Lung (tissue), 12 donors: ENCODE measurements around the gene CD300LF. TPM values are rescaled to one million over a fixed set of nuclear protein-coding genes. Genes with fewer than 3 reads are reported as not detected.

Experiments
- ATAC-seq: fragments of 200-7000 bp; cut with Tn5 transposase; one replicate; pipeline ENCODE4 v1.9.1; 2020; ENCODE audit warnings: moderate number of reproducible peaks; ENCODE audit not compliant: insufficient read depth, low FRiP score
- DNase-seq, 3 donors: peaks; one replicate each; pipeline ENCODE4 v3.0.0-alpha.2; 2013 to 2017
- H3K27ac ChIP-seq, 2 donors: one replicate each; pipeline ENCODE4 v1.5.1; 2013; ENCODE audit warnings: mild to moderate bottlenecking in 2 of 2, moderate library complexity in 2 of 2, control low read depth in 1 of 2, inconsistent platforms in 1 of 2, low read depth in 1 of 2, low read length in 1 of 2
- H3K27me3 ChIP-seq, 3 donors: one replicate each; pipeline ENCODE4 v1.5.1; 2013; ENCODE audit warnings: low read length in 2 of 3; ENCODE audit not compliant: control insufficient read depth in 3 of 3, insufficient read depth in 3 of 3
- H3K36me3 ChIP-seq, 4 donors: one replicate each; pipeline ENCODE4 v1.5.1; 2013; ENCODE audit warnings: low read length in 4 of 4, mild to moderate bottlenecking in 1 of 4, moderate library complexity in 1 of 4; ENCODE audit not compliant: control insufficient read depth in 4 of 4, insufficient read depth in 4 of 4
- H3K4me1 ChIP-seq, 5 donors: one replicate each; pipeline ENCODE4 v1.5.1; 2013; ENCODE audit warnings: low read length in 5 of 5, mild to moderate bottlenecking in 2 of 5, moderate library complexity in 1 of 5; ENCODE audit not compliant: control insufficient read depth in 5 of 5, insufficient read depth in 5 of 5
- H3K4me3 ChIP-seq: one replicate; pipeline ENCODE4 v1.5.1; 2013; ENCODE audit warnings: mild to moderate bottlenecking, control low read depth, moderate library complexity
- H3K9ac ChIP-seq, 2 donors: one replicate each; pipeline ENCODE4 v1.5.1; 2013; ENCODE audit warnings: low read length in 2 of 2, control low read depth in 1 of 2; ENCODE audit not compliant: insufficient read depth in 1 of 2
- H3K9me3 ChIP-seq, 4 donors: one replicate each; pipeline ENCODE4 v1.5.1; 2013; ENCODE audit warnings: low read length in 3 of 4, mild to moderate bottlenecking in 1 of 4, moderate library complexity in 1 of 4; ENCODE audit not compliant: control insufficient read depth in 4 of 4, insufficient read depth in 3 of 4
- WGBS, 2 donors: extraction: QIAGEN DNeasy Blood & Tissue Kit; methylation state at CpG; one replicate each; pipeline ENCODE4 v1.1.7; 2013; 5-methylcytosine and 5-hydroxymethylcytosine counted together
- polyA plus RNA-seq, 2 donors: library from polyadenylated mRNA; stranded (reverse); fragments of 200-250 nt; gene quantifications; one replicate each; pipeline ENCODE4 v1.2.1, GENCODE V29; 2013
- total RNA-seq, 2 donors: library from RNA; depleted of rRNA in 1 of 2; stranded (reverse); fragments of >200 nt in 1 of 2; gene quantifications; one replicate each; pipeline ENCODE4 v1.2.1, GENCODE V29; 2014 to 2021
- TF ChIP-seq, protein P1 (sequence below): IDR thresholded peaks from 2 replicates; pipeline ENCODE4 v1.5.1; 2012; ENCODE audit warnings: mild to moderate bottlenecking; ENCODE audit errors: control extremely low read depth, extremely low read depth
- donor health status: control.
- donor health status: control.
- donor health status: Bipolar disorder and iron deficiency.
- donor health status: healthy.
- donor health status: DM: yes; HTN: yes; CAD: no.

Gene CD300LF
- total and polyA plus RNA-seq, 4 donors = 8.6 to 35.1 (median 26.2) TPM

DNA sequence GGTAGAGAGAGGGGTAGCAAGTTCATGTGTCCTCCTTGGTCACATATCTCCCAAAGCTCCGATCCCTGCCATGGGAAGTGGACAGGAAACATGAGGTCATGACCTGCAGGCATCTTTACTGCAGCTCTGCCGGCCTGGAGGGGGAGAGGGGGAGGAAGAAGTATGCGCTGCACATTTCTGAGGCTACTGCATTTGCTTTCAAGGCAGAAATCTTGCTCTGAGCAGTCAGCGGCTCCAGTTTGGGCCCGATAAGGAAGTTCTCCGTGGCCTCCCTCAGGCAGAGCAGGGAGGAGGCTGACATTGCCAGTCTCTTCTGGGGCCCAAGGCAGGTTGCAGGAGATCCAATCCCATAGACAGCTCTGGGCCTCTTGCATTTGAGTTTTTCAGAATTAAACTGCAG, 34.2 kb upstream of the CD300LF start:
- no peak overlapping the region for H3K9ac ChIP-seq
- peaks cover 0 to 55% (median 30%) of the 10 kb centered on the region in 5 donors for H3K4me1 ChIP-seq
- ATAC-seq (no peak), DNase-seq (peak in 1 of 3 donors; percentile 43)
- H3K9me3 ChIP-seq = no peaks in the 10 kb centered on the region
- WGBS, 2 donors = 16 to 17% methylated on average over 6 of the region's 6 CpGs
- no peaks in the 10 kb centered on the region for H3K27me3 ChIP-seq
- H3K36me3 ChIP-seq = no peaks in the 10 kb centered on the region
- H3K4me3 ChIP-seq = no peak overlapping the region
- TF ChIP-seq, protein P1, sequence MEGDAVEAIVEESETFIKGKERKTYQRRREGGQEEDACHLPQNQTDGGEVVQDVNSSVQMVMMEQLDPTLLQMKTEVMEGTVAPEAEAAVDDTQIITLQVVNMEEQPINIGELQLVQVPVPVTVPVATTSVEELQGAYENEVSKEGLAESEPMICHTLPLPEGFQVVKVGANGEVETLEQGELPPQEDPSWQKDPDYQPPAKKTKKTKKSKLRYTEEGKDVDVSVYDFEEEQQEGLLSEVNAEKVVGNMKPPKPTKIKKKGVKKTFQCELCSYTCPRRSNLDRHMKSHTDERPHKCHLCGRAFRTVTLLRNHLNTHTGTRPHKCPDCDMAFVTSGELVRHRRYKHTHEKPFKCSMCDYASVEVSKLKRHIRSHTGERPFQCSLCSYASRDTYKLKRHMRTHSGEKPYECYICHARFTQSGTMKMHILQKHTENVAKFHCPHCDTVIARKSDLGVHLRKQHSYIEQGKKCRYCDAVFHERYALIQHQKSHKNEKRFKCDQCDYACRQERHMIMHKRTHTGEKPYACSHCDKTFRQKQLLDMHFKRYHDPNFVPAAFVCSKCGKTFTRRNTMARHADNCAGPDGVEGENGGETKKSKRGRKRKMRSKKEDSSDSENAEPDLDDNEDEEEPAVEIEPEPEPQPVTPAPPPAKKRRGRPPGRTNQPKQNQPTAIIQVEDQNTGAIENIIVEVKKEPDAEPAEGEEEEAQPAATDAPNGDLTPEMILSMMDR = no peak
- H3K27ac ChIP-seq = peak overlapping the region in 1 of 2 donors; percentile 64

DNA sequence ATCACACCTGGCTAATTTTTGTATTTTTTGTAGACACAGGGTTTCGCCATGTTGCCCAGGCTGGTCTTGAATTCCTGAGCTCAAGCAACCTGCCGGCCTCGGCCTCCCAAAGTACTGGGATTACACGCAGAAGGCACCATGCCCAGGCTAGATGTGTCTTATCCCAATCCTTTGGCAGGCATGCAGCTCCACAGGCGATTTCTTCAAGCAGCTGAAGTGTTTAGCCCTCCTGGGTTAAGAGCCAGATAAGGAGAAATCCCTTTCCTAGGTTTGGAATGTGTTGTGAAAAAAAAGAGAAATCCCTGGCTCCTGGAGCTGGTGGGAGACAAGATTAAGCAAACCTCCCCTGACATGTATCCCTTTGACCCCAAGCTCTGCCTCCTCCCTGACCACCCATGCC, 33.7 kb upstream of the CD300LF start:
- Histone ChIP-seq H3K27me3 (peaks cover 0 to 3% (median 0%) of the 10 kb centered on the region in 3 donors), H3K36me3 (no peaks in the 10 kb centered on the region), H3K4me3 (no peak overlapping the region), H3K9ac (no peak overlapping the region), H3K4me1 (peaks cover 0 to 54% (median 28%) of the 10 kb centered on the region in 5 donors), H3K27ac (peak overlapping the region in 1 of 2 donors; percentile 64), H3K9me3 (no peaks in the 10 kb centered on the region)
- TF ChIP-seq, protein P1 = no peak
- 60 to 74% methylated on average over 5 of the region's 5 CpGs for WGBS, 2 donors
- DNase-seq (no peak), ATAC-seq (no peak)

- DNase-seq = no peak
- peak overlapping the region in 1 of 2 donors; percentile 48 for H3K27ac ChIP-seq
These were observed 32.9 kb upstream of the CD300LF start for GRCh38 chr17:74745548-74746177.

More at GRCh38 chr17:74745548-74746177, 32.9 kb upstream of the CD300LF start:
- TF ChIP-seq, protein P1 = no peak
- Histone ChIP-seq H3K9me3 (no peaks in the 10 kb centered on the region), H3K27me3 (peaks cover 0 to 3% (median 0%) of the 10 kb centered on the region in 3 donors), H3K36me3 (no peaks in the 10 kb centered on the region), H3K9ac (no peak overlapping the region), H3K4me1 (peaks cover 0 to 47% (median 27%) of the 10 kb centered on the region in 5 donors), H3K4me3 (no peak overlapping the region)
- ATAC-seq = no peak
- 88 to 96% methylated on average over 8 of the region's 8 CpGs for WGBS, 2 donors
